ENCODE measurements around the gene USP3.

USP3 gene

DNA sequence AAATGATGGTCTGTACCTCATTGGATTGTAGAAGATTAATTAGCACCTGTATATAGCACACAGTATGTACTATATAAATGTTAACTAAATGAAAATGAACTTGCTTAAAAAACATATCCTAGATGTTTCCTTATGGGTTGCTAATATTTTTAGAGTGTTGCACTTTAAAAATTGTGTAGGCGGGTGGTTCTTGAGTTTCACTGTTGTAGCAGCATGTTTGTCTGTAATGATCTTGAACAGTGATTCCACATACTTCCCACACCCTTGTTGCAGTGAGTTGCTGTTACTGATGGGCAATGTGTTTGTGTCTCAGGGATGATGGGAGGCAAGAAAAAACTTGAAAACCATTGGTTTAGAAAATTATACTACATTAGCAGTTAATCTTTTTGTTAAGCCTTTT, 22.0 kb downstream of the USP3 start:
- H2AFZ ChIP-seq (ENCODE audit: low read length), result no peak overlapping the region
- H3K4me2 ChIP-seq (ENCODE audit: low read depth, low read length), result no peak overlapping the region
- H3K9ac ChIP-seq (ENCODE audit: low read length), result no peak overlapping the region
- H3K79me2 ChIP-seq (ENCODE audit: low read length), result peaks cover 99% of the 10 kb centered on the region
- H4K20me1 ChIP-seq (ENCODE audit: insufficient read depth, low read length), result peaks cover 35% of the 10 kb centered on the region
- no peaks in the 10 kb centered on the region for H3F3A ChIP-seq (ENCODE audit: insufficient read depth, low read length)
- no peak for DNase-seq
- H3K36me3 ChIP-seq (replicated peaks; ENCODE audit: insufficient read depth, low read length), result no peaks in the 10 kb centered on the region
- no peaks in the 10 kb centered on the region for H3K9me3 ChIP-seq (replicated peaks; ENCODE audit: insufficient read depth, low read length)
- H3K27me3 ChIP-seq (replicated peaks; ENCODE audit: insufficient read depth, low read length), result no peaks in the 10 kb centered on the region
- TF ChIP-seq EZH2 (optimal IDR thresholded peaks at IDR 0.05; ENCODE audit: low read depth, low read length), result no peak
- TF ChIP-seq, protein P1, sequence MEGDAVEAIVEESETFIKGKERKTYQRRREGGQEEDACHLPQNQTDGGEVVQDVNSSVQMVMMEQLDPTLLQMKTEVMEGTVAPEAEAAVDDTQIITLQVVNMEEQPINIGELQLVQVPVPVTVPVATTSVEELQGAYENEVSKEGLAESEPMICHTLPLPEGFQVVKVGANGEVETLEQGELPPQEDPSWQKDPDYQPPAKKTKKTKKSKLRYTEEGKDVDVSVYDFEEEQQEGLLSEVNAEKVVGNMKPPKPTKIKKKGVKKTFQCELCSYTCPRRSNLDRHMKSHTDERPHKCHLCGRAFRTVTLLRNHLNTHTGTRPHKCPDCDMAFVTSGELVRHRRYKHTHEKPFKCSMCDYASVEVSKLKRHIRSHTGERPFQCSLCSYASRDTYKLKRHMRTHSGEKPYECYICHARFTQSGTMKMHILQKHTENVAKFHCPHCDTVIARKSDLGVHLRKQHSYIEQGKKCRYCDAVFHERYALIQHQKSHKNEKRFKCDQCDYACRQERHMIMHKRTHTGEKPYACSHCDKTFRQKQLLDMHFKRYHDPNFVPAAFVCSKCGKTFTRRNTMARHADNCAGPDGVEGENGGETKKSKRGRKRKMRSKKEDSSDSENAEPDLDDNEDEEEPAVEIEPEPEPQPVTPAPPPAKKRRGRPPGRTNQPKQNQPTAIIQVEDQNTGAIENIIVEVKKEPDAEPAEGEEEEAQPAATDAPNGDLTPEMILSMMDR (IDR thresholded peaks at IDR 0.05; ENCODE audit: low read length), result no peak
- TF ChIP-seq EZH2phosphoT487 (IDR thresholded peaks at IDR 0.05; ENCODE audit: low read length), result no peak
- no peaks in the 10 kb centered on the region for H3K9me2 ChIP-seq (replicated peaks; ENCODE audit: insufficient read depth, low read length)
- H3K4me1 ChIP-seq (ENCODE audit: low read length), result peaks cover 6% of the 10 kb centered on the region
- H3K4me3 ChIP-seq (ENCODE audit: low read length), result no peak overlapping the region
- no peak overlapping the region for H3K27ac ChIP-seq (ENCODE audit: low read length)

DNA sequence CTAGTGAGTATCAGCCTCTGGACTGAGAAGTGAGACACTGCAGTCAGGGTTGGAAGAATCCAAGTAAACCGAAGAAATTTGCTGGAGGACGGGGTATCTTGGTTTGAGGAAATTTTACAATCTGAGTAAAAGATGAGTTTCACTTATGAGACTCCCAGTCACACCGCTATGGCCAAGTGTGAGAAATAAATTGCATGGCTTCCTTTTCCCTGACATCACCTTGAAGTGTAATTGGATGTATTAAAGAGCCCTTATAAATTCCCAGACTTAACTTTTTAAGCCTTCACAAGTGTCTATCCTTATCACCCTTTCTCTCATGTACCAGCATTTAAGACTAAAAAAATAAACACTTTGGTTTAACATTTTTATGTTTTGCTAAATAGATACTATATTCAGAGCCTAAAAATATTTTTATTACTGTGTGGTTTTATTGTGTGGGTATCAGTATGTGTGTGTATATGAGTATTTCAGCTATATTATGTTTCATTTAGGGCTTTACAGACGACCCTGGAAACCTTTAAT, 23.8 kb downstream of the USP3 start:
- H3K27me3 ChIP-seq (replicated peaks; ENCODE audit: insufficient read depth, low read length), result no peaks in the 10 kb centered on the region
- H3F3A ChIP-seq (ENCODE audit: insufficient read depth, low read length), result no peaks in the 10 kb centered on the region
- no peak overlapping the region for H3K4me2 ChIP-seq (ENCODE audit: low read depth, low read length)
- no peaks in the 10 kb centered on the region for H3K9me2 ChIP-seq (replicated peaks; ENCODE audit: insufficient read depth, low read length)
- H3K4me1 ChIP-seq (ENCODE audit: low read length), result peaks cover 6% of the 10 kb centered on the region
- no peak overlapping the region for H3K9ac ChIP-seq (ENCODE audit: low read length)
- no peaks in the 10 kb centered on the region for H3K9me3 ChIP-seq (replicated peaks; ENCODE audit: insufficient read depth, low read length)
- no peak for DNase-seq
- no peaks in the 10 kb centered on the region for H3K36me3 ChIP-seq (replicated peaks; ENCODE audit: insufficient read depth, low read length)
- peaks cover 99% of the 10 kb centered on the region for H3K79me2 ChIP-seq (ENCODE audit: low read length)
- no peak overlapping the region for H2AFZ ChIP-seq (ENCODE audit: low read length)
- no peak overlapping the region for H3K4me3 ChIP-seq (ENCODE audit: low read length)
- H4K20me1 ChIP-seq (ENCODE audit: insufficient read depth, low read length), result peaks cover 21% of the 10 kb centered on the region
- TF ChIP-seq EZH2phosphoT487 (IDR thresholded peaks at IDR 0.05; ENCODE audit: low read length) (no peak), EZH2 (optimal IDR thresholded peaks at IDR 0.05; ENCODE audit: low read depth, low read length) (no peak)
- TF ChIP-seq, protein P1 (IDR thresholded peaks at IDR 0.05; ENCODE audit: low read length), result no peak
- no peak overlapping the region for H3K27ac ChIP-seq (ENCODE audit: low read length)

DNA sequence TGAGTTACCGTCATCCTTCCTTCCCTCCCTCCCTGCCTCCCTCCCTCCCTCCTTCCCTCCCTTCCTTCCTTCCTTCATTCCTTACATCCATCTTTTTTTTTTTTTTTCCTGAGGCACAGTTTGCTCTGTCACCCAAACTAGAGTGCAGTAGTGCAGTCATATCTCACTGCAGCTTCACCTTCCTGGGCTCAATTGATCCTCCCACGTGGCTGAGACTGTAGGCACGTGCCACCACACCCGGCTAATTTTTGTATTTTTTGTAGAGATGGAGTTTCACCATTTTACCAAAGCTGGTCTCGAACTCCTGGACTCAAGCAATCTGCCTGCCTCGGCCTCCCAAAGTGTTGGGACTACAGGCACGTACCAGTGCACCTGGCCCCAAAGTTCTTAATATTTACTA, 25.8 kb downstream of the USP3 start:
- Histone ChIP-seq H3K4me1 (ENCODE audit: low read length) (peaks cover 14% of the 10 kb centered on the region), H3K27me3 (replicated peaks; ENCODE audit: insufficient read depth, low read length) (no peaks in the 10 kb centered on the region), H3K4me2 (ENCODE audit: low read depth, low read length) (no peak overlapping the region), H3F3A (ENCODE audit: insufficient read depth, low read length) (no peaks in the 10 kb centered on the region), H3K27ac (ENCODE audit: low read length) (no peak overlapping the region), H4K20me1 (ENCODE audit: insufficient read depth, low read length) (peaks cover 1% of the 10 kb centered on the region; the same call in 1 of the 2 replicates), H3K9me2 (replicated peaks; ENCODE audit: insufficient read depth, low read length) (no peaks in the 10 kb centered on the region), H2AFZ (ENCODE audit: low read length) (no peak overlapping the region), H3K36me3 (replicated peaks; ENCODE audit: insufficient read depth, low read length) (no peaks in the 10 kb centered on the region), H3K4me3 (ENCODE audit: low read length) (no peak overlapping the region), H3K9ac (ENCODE audit: low read length) (no peak overlapping the region), H3K79me2 (ENCODE audit: low read length) (peaks cover 98% of the 10 kb centered on the region), H3K9me3 (replicated peaks; ENCODE audit: insufficient read depth, low read length) (no peaks in the 10 kb centered on the region)
- TF ChIP-seq EZH2phosphoT487 (IDR thresholded peaks at IDR 0.05; ENCODE audit: low read length), result no peak
- no peak for TF ChIP-seq EZH2 (optimal IDR thresholded peaks at IDR 0.05; ENCODE audit: low read depth, low read length)
- TF ChIP-seq, protein P1 (IDR thresholded peaks at IDR 0.05; ENCODE audit: low read length), result no peak
- no peak for DNase-seq

Data from MM.1S (cell line).